Heart left ventricle (tissue), 13 donors: ENCODE data around the gene ATG2A.

ENCODE experiments used
- POLR2A ChIP-seq, 2 donors: fragments of 450-650 bp; IDR thresholded peaks; one replicate each; pipeline ENCODE4 v1.6.1; 2017; ENCODE audit warnings: antibody characterized with exemption in 2 of 2, mild to moderate bottlenecking in 2 of 2, moderate library complexity in 2 of 2
- TF ChIP-seq, protein P1 (sequence below), 12 donors: fragments of 200-600 bp; sonication (generic) in 4 of 12; IDR thresholded peaks; one replicate each; pipeline versions ENCODE4 v1.5.0 to v1.8.0; 2018 to 2022; ENCODE audit warnings: antibody characterized with exemption in 12 of 12, mild to moderate bottlenecking in 5 of 12
- donor health status: ischemic (EF 13 %, LVEDD 7.1; RV severe dilation, severe dysfunction).
- donor health status: DM: no; HTN: yes; CAD: no.
- donor health status: DM: no; HTN: no; CAD: no.
- donor health status: ischemic (EF 25% LVEDD 6.9; RV normal size, moderate dysfunction).
- donor health status: ischemic (EF 25% LVEDD 5.7; RV mildly dilated, moderate dysfunction).
- donor health status: ischemic (EF 35%, LVEDD 5.7; RV mildly dilated, moderate dysfunction).
- donor health status: nonischemic (EF 11% LVEDD 7.7; RV severe dilation, severe dysfunction).
- donor health status: DM: yes; HTN: yes; CAD: no.
- donor health status: PGD.
- donor health status: ischemic (EF 29% LVEDD 5.4; RV normal size, mild dysfunction).
- donor health status: nonischemic (EF 23%, LVEDD 6.1; RV moderate dilation, normal function).

DNA sequence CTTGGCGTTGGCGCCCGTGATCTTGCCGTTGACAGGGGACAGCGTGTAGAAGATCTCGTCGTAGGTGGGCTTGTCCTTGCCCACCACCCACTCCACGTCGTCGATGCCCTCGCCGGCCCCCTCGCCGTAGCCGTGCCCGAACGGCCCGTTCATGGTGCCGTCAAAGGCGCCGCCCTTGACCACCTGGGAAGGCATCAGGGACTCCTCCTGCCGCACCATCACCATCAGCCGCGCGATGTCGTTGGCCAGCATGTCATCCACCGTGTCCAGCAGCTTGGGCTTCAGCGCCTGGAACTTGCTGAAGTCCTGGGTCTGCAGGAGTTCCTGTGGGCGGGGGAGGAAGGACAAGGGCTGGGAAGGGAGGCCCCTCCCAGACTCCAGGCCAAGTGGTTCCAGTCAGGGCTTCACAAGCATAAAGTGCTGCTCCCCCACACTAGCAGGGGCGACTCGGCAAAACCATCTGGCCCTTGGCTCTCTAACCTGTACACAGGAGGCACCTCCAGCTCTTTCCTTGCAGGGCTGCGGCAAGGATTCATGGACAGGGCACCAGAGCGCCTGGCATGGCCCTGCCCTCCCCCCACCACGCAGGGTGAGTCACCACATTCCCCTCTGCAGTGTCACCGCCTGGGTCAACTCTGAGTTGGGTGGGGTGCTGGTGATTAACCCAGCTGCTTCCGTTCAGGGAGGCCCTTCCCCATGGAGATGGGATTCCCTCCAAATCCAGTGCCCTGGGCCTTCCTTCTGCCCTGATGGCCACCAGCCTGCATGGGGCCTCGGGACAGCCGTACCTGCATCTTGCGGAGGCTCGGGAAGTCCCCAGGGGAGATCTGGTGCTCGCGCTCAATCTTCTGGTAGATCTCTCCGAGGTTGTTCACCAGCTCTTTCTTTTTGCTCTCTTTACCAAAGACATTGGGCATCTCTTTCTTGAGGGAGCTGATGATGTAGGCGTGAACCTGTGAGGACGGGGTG is 62.2 kb downstream of the ATG2A start:
- TF ChIP-seq, protein P1, sequence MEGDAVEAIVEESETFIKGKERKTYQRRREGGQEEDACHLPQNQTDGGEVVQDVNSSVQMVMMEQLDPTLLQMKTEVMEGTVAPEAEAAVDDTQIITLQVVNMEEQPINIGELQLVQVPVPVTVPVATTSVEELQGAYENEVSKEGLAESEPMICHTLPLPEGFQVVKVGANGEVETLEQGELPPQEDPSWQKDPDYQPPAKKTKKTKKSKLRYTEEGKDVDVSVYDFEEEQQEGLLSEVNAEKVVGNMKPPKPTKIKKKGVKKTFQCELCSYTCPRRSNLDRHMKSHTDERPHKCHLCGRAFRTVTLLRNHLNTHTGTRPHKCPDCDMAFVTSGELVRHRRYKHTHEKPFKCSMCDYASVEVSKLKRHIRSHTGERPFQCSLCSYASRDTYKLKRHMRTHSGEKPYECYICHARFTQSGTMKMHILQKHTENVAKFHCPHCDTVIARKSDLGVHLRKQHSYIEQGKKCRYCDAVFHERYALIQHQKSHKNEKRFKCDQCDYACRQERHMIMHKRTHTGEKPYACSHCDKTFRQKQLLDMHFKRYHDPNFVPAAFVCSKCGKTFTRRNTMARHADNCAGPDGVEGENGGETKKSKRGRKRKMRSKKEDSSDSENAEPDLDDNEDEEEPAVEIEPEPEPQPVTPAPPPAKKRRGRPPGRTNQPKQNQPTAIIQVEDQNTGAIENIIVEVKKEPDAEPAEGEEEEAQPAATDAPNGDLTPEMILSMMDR (IDR thresholded peaks at IDR 0.05), result no peak
- peak in 1 of 2 donors; percentile 15 for TF ChIP-seq POLR2A (IDR thresholded peaks at IDR 0.05)
